GM10266 (cell line): Measurements from ENCODE around the gene ZFAND3.

ENCODE experiments used
- DNase-seq: peaks from one replicate; pipeline ENCODE4 v3.0.0; 2012; ENCODE audit errors: extremely low spot score
- CTCF ChIP-seq: IDR thresholded peaks from 2 replicates; pipeline ENCODE4 v1.5.1; 2012; ENCODE audit warnings: mild to moderate bottlenecking, low read depth; ENCODE audit not compliant: control insufficient read depth, insufficient read depth; ENCODE audit errors: missing control alignments

The ZFAND3 gene

GRCh38 chr6:37897818-37898515, 78.4 kb downstream of the ZFAND3 start:
- no peak for DNase-seq
- no peak for TF ChIP-seq CTCF

DNA sequence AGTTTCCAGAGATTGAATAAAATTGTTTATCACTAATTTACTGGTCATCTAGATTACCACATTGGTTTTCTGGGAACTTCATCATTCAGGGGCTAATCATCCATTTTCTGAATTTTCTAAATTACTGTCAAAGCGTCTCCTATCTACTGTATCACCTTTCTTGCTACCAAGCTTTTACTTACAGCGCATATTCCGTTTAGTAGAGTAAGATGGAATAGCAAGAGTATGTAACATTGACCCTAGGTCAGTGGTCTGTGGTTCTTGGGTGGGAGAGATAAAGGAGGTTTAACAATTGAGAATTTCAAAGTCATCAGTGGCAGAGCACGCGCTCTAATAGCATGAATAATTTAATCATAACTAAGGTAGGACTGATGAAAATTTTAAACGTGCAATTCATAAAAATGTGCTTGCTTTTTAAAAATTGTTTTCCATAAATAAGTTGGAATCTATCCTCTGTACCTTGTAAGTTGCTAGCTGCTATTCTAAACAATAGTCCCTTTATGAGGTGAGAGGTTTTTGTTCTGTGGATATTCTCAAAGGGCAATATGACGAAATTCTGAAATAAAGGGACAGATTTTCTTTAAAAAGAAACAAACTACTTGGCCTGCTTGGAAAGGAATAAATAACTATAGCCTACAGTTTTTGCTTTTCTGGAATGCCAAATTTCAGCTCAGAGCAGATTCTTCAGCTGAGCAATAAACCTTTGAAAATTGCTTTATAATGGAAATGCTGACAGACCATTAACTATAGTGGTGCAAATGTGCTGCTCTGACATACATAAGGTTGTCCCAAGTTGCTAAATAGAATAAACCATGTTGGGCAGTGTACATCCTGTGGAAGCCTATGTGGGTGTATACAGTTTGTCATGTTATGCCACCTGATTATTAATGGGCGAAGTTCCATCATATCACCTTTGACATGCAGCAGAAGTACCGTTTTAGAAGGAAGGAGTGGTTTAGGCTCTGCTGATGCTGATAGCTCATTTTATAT, 84.1 kb downstream of the ZFAND3 start:
- no peak for DNase-seq
- no peak for TF ChIP-seq CTCF

- DNase-seq = no peak
- TF ChIP-seq CTCF = no peak
Observed at GRCh38 chr6:37904590-37904989, 85.1 kb downstream of the ZFAND3 start.

DNA sequence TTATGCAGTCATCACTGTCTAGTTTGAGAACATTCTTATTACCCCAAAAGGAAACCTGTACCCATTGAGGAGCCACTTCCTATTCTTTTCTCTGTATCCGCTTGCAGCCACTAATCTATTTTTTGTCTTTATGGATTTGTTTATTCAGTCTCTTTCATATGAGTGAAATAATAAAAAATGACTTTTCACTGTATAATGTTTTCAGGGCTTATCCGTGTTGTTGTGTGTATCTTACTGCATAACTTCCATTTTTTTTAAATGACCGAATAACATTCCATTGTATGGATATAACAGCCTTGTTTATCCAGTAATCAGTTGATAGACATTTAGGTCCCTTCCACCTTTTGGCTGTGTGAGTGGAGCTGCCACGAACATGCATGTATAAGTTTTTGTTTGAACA, 86.6 kb downstream of the ZFAND3 start:
- no peak for DNase-seq
- no peak for TF ChIP-seq CTCF

GRCh38 chr6:37910998-37911397, 91.5 kb downstream of the ZFAND3 start:
- DNase-seq = no peak
- TF ChIP-seq CTCF = no peak

GRCh38 chr6:37913210-37913609, 93.7 kb downstream of the ZFAND3 start:
- no peak for TF ChIP-seq CTCF
- DNase-seq = no peak

- TF ChIP-seq CTCF = no peak
- no peak for DNase-seq
Observed at GRCh38 chr6:37915463-37915862, 95.9 kb downstream of the ZFAND3 start.
